Fibroblast of lung (primary cell): Measurements from ENCODE around the gene KITLG. TPM values are rescaled to one million over a fixed set of nuclear protein-coding genes. Genes with fewer than 3 reads are reported as not detected.

ENCODE experiments used
- DNase-seq, 2 donors: peaks; one replicate each; pipeline versions ENCODE4 v3.0.0 to v3.0.0-alpha.2; 2010; ENCODE audit warnings: low read depth in 2 of 2
- H2AFZ ChIP-seq: 2 replicates; pipeline ENCODE4 v1.5.1; 2012; ENCODE audit warnings: low read length, control low read depth, inconsistent platforms
- H3K27ac ChIP-seq: 2 replicates; pipeline ENCODE4 v1.5.1; 2011; ENCODE audit warnings: low read length, control low read depth; ENCODE audit not compliant: insufficient read depth
- H3K27me3 ChIP-seq: 2 replicates; pipeline ENCODE4 v1.5.1; 2011; ENCODE audit warnings: mild to moderate bottlenecking, low read length; ENCODE audit not compliant: control insufficient read depth, insufficient read depth
- H3K36me3 ChIP-seq: 2 replicates; pipeline ENCODE4 v1.5.1; 2011; ENCODE audit warnings: low read length; ENCODE audit not compliant: control insufficient read depth, insufficient read depth
- H3K4me1 ChIP-seq: 2 replicates; pipeline ENCODE4 v1.5.1; 2011; ENCODE audit warnings: low read length; ENCODE audit not compliant: control insufficient read depth, insufficient read depth; ENCODE audit errors: extremely low read depth
- H3K4me2 ChIP-seq: 2 replicates; pipeline ENCODE4 v1.5.1; 2011; ENCODE audit warnings: low read length, control low read depth; ENCODE audit not compliant: insufficient read depth; ENCODE audit errors: extremely low read depth
- H3K4me3 ChIP-seq, 4 experiments: fragments of 200-600 bp in 1 of 4; sonication (generic) in 1 of 4; replicated peaks in 1 of 4; 2 replicates each; pipeline ENCODE4 v1.5.1; 2011 to 2016; ENCODE audit warnings: low read length in 4 of 4, low read depth in 3 of 4, mild to moderate bottlenecking in 3 of 4, control low read depth in 2 of 4, inconsistent platforms in 1 of 4, mixed read lengths in 1 of 4; ENCODE audit not compliant: insufficient read depth in 1 of 4; ENCODE audit errors: control extremely low read depth in 1 of 4
- H3K79me2 ChIP-seq: 2 replicates; pipeline ENCODE4 v1.5.1; 2012; ENCODE audit warnings: mild to moderate bottlenecking, low read length, inconsistent platforms; ENCODE audit not compliant: control insufficient read depth, insufficient read depth
- H3K9ac ChIP-seq: 2 replicates; pipeline ENCODE4 v1.5.1; 2011; ENCODE audit warnings: mild to moderate bottlenecking, low read length, control low read depth; ENCODE audit not compliant: insufficient read depth
- H3K9me3 ChIP-seq: 2 replicates; pipeline ENCODE4 v1.5.1; 2012; ENCODE audit warnings: low read depth, low read length; ENCODE audit not compliant: control insufficient read depth, insufficient read depth
- H4K20me1 ChIP-seq: 2 replicates; pipeline ENCODE4 v1.5.1; 2011; ENCODE audit warnings: low read length; ENCODE audit not compliant: control insufficient read depth, insufficient read depth; ENCODE audit errors: extremely low read depth
- CTCF ChIP-seq, 2 donors: IDR thresholded peaks in 1 of 2; conservative IDR thresholded peaks in 1 of 2; 1 replicate in 1 of 2; 2 replicates in 1 of 2; pipeline ENCODE4 v1.5.1; 2011 to 2012; ENCODE audit warnings: low read length in 2 of 2, control low read depth in 1 of 2, inconsistent platforms in 1 of 2, low read depth in 1 of 2, mild to moderate bottlenecking in 1 of 2
- EZH2 ChIP-seq: IDR thresholded peaks from 2 replicates; pipeline ENCODE4 v1.5.1; 2012; ENCODE audit warnings: low read length, control low read depth, mild to moderate bottlenecking; ENCODE audit errors: missing control alignments
- polyA plus RNA-seq, 2 donors: library from polyadenylated mRNA; depleted of rRNA in 1 of 2; stranded (reverse) in 1 of 2; unstranded in 1 of 2; fragments of >200 nt; gene quantifications; 2 replicates each; pipeline ENCODE4 v1.2.1, GENCODE V29; 2011 to 2012; ENCODE audit warnings: missing spikeins in 1 of 2
- total RNA-seq: library from RNA; depleted of rRNA; stranded (reverse); fragments of >200 nt; gene quantifications from 2 replicates; pipeline ENCODE4 v1.2.1, GENCODE V29; 2014

Gene KITLG
- total and polyA plus RNA-seq, 2 donors (not counting 1 experiment from before 2014, with no cell fraction given) = 64.6 to 132 TPM

- H3K79me2 ChIP-seq = no peaks in the 10 kb centered on the region
- no peak overlapping the region for H3K9ac ChIP-seq
- no peaks in the 10 kb centered on the region for H4K20me1 ChIP-seq
- H3K27ac ChIP-seq = no peak overlapping the region
- H3K9me3 ChIP-seq = no peaks in the 10 kb centered on the region
- H3K4me1 ChIP-seq = no peaks in the 10 kb centered on the region
- H3K4me2 ChIP-seq = no peak overlapping the region
- TF ChIP-seq EZH2 (no peak), CTCF (conservative IDR thresholded peaks at IDR 0.05 in 1 of 2, IDR thresholded peaks at IDR 0.05 in 1 of 2; ENCODE audit: low read depth in 1 of 2, low read length in 2 of 2) (no peak)
- no peak overlapping the region for H2AFZ ChIP-seq
- no peak overlapping the region for H3K4me3 ChIP-seq
- peak in 1 of 2 donors; percentile 70 for DNase-seq
- H3K36me3 ChIP-seq = no peaks in the 10 kb centered on the region
- H3K27me3 ChIP-seq = no peaks in the 10 kb centered on the region
Observed at GRCh38 chr12:88627501-88627900, 47.2 kb upstream of the KITLG start.

GRCh38 chr12:88625356-88625755, 45.1 kb upstream of the KITLG start:
- Histone ChIP-seq H3K27ac (no peak overlapping the region), H3K27me3 (no peaks in the 10 kb centered on the region), H4K20me1 (no peaks in the 10 kb centered on the region), H3K4me3 (no peak overlapping the region), H3K9me3 (no peaks in the 10 kb centered on the region), H2AFZ (no peak overlapping the region), H3K4me1 (no peaks in the 10 kb centered on the region), H3K4me2 (no peak overlapping the region), H3K36me3 (no peaks in the 10 kb centered on the region), H3K9ac (no peak overlapping the region), H3K79me2 (no peaks in the 10 kb centered on the region)
- DNase-seq = no peak
- TF ChIP-seq EZH2 (no peak), CTCF (conservative IDR thresholded peaks at IDR 0.05 in 1 of 2, IDR thresholded peaks at IDR 0.05 in 1 of 2; ENCODE audit: low read depth in 1 of 2, low read length in 2 of 2) (no peak)

- Histone ChIP-seq H2AFZ (no peak overlapping the region), H3K9me3 (no peaks in the 10 kb centered on the region), H4K20me1 (no peaks in the 10 kb centered on the region), H3K27me3 (no peaks in the 10 kb centered on the region), H3K27ac (no peak overlapping the region), H3K4me2 (no peak overlapping the region), H3K4me1 (no peaks in the 10 kb centered on the region), H3K4me3 (no peak overlapping the region), H3K9ac (no peak overlapping the region), H3K36me3 (no peaks in the 10 kb centered on the region), H3K79me2 (no peaks in the 10 kb centered on the region)
- peak; percentile 80 to 83 for DNase-seq
- TF ChIP-seq CTCF (conservative IDR thresholded peaks at IDR 0.05 in 1 of 2, IDR thresholded peaks at IDR 0.05 in 1 of 2; ENCODE audit: low read depth in 1 of 2, low read length in 2 of 2) = no peak
- TF ChIP-seq EZH2 = no peak
Observed at GRCh38 chr12:88624911-88625310, 44.6 kb upstream of the KITLG start.
